IPS-18a (cell line): ENCODE data around the gene NCOA5.

Experiments
- H3K27ac ChIP-seq: one replicate; pipeline ENCODE4 v1.5.1; 2013; ENCODE audit warnings: low read length
- H3K27me3 ChIP-seq: one replicate; pipeline ENCODE4 v1.6.1; 2013; ENCODE audit warnings: mild to moderate bottlenecking, low read length; ENCODE audit not compliant: control insufficient read depth, insufficient read depth
- H3K36me3 ChIP-seq: one replicate; pipeline ENCODE4 v1.6.1; 2013; ENCODE audit warnings: low read depth, low read length; ENCODE audit not compliant: control insufficient read depth
- H3K4me1 ChIP-seq: one replicate; pipeline ENCODE4 v1.6.1; 2013; ENCODE audit warnings: low read depth, low read length; ENCODE audit not compliant: control insufficient read depth
- H3K4me3 ChIP-seq: one replicate; pipeline ENCODE4 v1.5.1; 2013; ENCODE audit warnings: low read length
- H3K9ac ChIP-seq: one replicate; pipeline ENCODE4 v1.6.1; 2013; ENCODE audit warnings: mild to moderate bottlenecking, low read length, moderate library complexity
- H3K9me3 ChIP-seq: one replicate; pipeline ENCODE4 v1.6.1; 2013; ENCODE audit warnings: low read depth, low read length; ENCODE audit not compliant: control insufficient read depth

NCOA5 gene

GRCh38 chr20:46118481-46119020 is 28.8 kb upstream of the NCOA5 start:
- no peaks in the 10 kb centered on the region for H3K27me3 ChIP-seq
- H3K9ac ChIP-seq: no peak overlapping the region
- H3K9me3 ChIP-seq: no peaks in the 10 kb centered on the region
- H3K27ac ChIP-seq: no peak overlapping the region
- peak overlapping the region; percentile 34 for H3K4me3 ChIP-seq
- no peaks in the 10 kb centered on the region for H3K4me1 ChIP-seq
- H3K36me3 ChIP-seq: no peaks in the 10 kb centered on the region

- Histone ChIP-seq H3K4me1 (no peaks in the 10 kb centered on the region), H3K4me3 (peak within 1 kb of the TSS; percentile 34), H3K36me3 (no peaks in the 10 kb centered on the region), H3K9me3 (no peaks in the 10 kb centered on the region), H3K9ac (no peak within 1 kb of the TSS), H3K27me3 (no peaks in the 10 kb centered on the region), H3K27ac (no peak within 1 kb of the TSS)
Observed at GRCh38 chr20:46117704-46118467, 28.1 kb upstream of the NCOA5 start, which contains the start of gene CD40. Gene CD40 (plus strand): TSS chr20:46118314. CDS start chr20:46118344, 30 bp downstream.

DNA sequence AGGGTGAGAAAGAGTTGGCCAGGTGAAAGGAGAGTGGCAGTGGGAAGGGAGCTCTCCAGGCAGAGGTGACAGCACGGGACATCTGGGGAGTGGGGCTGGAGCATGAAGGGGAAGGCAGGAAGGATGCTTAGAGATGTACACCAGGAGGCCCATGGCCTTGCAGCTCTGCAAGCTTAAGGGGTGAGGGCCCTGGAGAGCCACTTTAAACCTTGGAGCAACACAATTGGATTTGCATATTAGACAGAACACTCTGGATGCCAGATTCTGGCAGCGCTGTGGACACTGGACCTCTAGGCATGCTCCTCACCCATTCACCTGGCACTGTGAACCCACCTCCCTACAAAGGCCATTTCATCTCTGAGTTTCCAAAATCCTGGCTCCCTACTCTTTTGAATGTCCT is 24.7 kb upstream of the NCOA5 start:
- Histone ChIP-seq H3K4me3 (no peak overlapping the region), H3K4me1 (no peaks in the 10 kb centered on the region), H3K27ac (no peak overlapping the region), H3K36me3 (no peaks in the 10 kb centered on the region), H3K9me3 (no peaks in the 10 kb centered on the region), H3K9ac (no peak overlapping the region), H3K27me3 (no peaks in the 10 kb centered on the region)

GRCh38 chr20:46113113-46113470 is 23.3 kb upstream of the NCOA5 start:
- no peaks in the 10 kb centered on the region for H3K36me3 ChIP-seq
- no peaks in the 10 kb centered on the region for H3K27me3 ChIP-seq
- H3K9me3 ChIP-seq: no peaks in the 10 kb centered on the region
- no peak overlapping the region for H3K27ac ChIP-seq
- no peak overlapping the region for H3K9ac ChIP-seq
- H3K4me3 ChIP-seq: no peak overlapping the region
- no peaks in the 10 kb centered on the region for H3K4me1 ChIP-seq

GRCh38 chr20:46112430-46113112 is 22.8 kb upstream of the NCOA5 start:
- H3K27me3 ChIP-seq: no peaks in the 10 kb centered on the region
- H3K4me1 ChIP-seq: no peaks in the 10 kb centered on the region
- H3K9me3 ChIP-seq: no peaks in the 10 kb centered on the region
- no peak overlapping the region for H3K27ac ChIP-seq
- H3K4me3 ChIP-seq: no peak overlapping the region
- H3K9ac ChIP-seq: no peak overlapping the region
- no peaks in the 10 kb centered on the region for H3K36me3 ChIP-seq

GRCh38 chr20:46111836-46112212 is 22.1 kb upstream of the NCOA5 start:
- Histone ChIP-seq H3K36me3 (no peaks in the 10 kb centered on the region), H3K4me3 (no peak overlapping the region), H3K4me1 (no peaks in the 10 kb centered on the region), H3K27me3 (no peaks in the 10 kb centered on the region), H3K9me3 (no peaks in the 10 kb centered on the region), H3K27ac (no peak overlapping the region), H3K9ac (no peak overlapping the region)

GRCh38 chr20:46111028-46111835 is 21.5 kb upstream of the NCOA5 start:
- no peaks in the 10 kb centered on the region for H3K27me3 ChIP-seq
- H3K36me3 ChIP-seq: no peaks in the 10 kb centered on the region
- no peak overlapping the region for H3K9ac ChIP-seq
- no peaks in the 10 kb centered on the region for H3K9me3 ChIP-seq
- H3K4me1 ChIP-seq: no peaks in the 10 kb centered on the region
- no peak overlapping the region for H3K4me3 ChIP-seq
- no peak overlapping the region for H3K27ac ChIP-seq

GRCh38 chr20:46108976-46109375 is 19.2 kb upstream of the NCOA5 start:
- Histone ChIP-seq H3K27ac (no peak overlapping the region), H3K4me1 (no peaks in the 10 kb centered on the region), H3K9me3 (no peaks in the 10 kb centered on the region), H3K27me3 (no peaks in the 10 kb centered on the region), H3K36me3 (no peaks in the 10 kb centered on the region), H3K4me3 (no peak overlapping the region), H3K9ac (no peak overlapping the region)

DNA sequence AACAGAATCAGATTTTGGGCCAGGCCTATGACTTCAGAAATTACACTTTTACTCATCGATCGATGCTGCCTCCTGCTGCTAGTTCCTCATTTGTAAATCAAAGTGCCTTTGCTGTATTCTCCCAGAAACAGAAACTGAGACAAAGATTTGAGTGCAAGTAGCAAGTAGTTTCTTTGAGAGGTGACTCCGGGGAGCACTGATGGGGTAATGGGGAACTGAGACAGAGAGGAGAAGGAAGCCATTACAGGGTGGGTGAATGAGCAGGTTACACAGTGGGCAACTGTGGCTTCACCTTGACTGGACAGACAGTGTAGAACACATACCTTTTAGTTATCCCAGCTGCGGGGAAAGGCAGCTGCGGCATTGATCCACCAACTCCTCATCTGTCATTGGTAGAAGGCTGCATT is 18.7 kb upstream of the NCOA5 start:
- no peak overlapping the region for H3K9ac ChIP-seq
- no peaks in the 10 kb centered on the region for H3K27me3 ChIP-seq
- no peak overlapping the region for H3K27ac ChIP-seq
- H3K9me3 ChIP-seq: no peaks in the 10 kb centered on the region
- no peaks in the 10 kb centered on the region for H3K36me3 ChIP-seq
- H3K4me3 ChIP-seq: no peak overlapping the region
- no peaks in the 10 kb centered on the region for H3K4me1 ChIP-seq

DNA sequence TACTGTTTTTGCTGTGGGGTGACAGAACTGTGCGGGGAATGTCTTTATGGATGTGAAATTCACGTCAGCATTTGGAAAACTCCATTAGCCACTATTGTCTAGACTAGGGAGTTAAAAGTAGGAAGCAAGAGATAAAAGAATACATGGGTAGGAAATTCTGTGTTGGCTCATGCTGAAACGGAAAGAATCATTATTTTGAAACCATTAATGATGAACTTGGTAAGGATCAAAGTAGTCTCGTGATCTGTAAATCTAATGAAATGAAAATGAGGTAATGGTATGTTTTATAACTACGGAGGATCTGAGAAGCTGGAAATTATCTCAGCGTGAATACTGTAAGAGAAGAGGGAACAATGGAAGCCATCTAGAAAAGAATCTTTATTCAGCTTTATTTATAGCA is 17.3 kb upstream of the NCOA5 start:
- H3K36me3 ChIP-seq: no peaks in the 10 kb centered on the region
- H3K27ac ChIP-seq: no peak overlapping the region
- H3K27me3 ChIP-seq: no peaks in the 10 kb centered on the region
- H3K4me1 ChIP-seq: no peaks in the 10 kb centered on the region
- no peak overlapping the region for H3K4me3 ChIP-seq
- H3K9ac ChIP-seq: no peak overlapping the region
- no peaks in the 10 kb centered on the region for H3K9me3 ChIP-seq

- no peaks in the 10 kb centered on the region for H3K36me3 ChIP-seq
- H3K9me3 ChIP-seq: no peaks in the 10 kb centered on the region
- H3K27me3 ChIP-seq: no peaks in the 10 kb centered on the region
- H3K27ac ChIP-seq: no peak overlapping the region
- H3K4me1 ChIP-seq: no peaks in the 10 kb centered on the region
- H3K4me3 ChIP-seq: no peak overlapping the region
- H3K9ac ChIP-seq: no peak overlapping the region
Observed at GRCh38 chr20:46104262-46104661, 14.5 kb upstream of the NCOA5 start.
